Measurements from ENCODE around the gene CYP2S1.

CYP2S1 gene

GRCh38 chr19:41217741-41218140 is 24.7 kb downstream of the CYP2S1 start:
- no peak overlapping the region for H3K27ac ChIP-seq
- no peak for TF ChIP-seq CTCF (conservative IDR thresholded peaks at IDR 0.05)

GRCh38 chr19:41218249-41218614 is 25.2 kb downstream of the CYP2S1 start:
- no peak for TF ChIP-seq CTCF (conservative IDR thresholded peaks at IDR 0.05)
- H3K27ac ChIP-seq = no peak overlapping the region; the same call in 1 of the 2 replicates

- H3K27ac ChIP-seq = no peak within 1 kb of the TSS; the same call in 1 of the 2 replicates
- no peak for TF ChIP-seq CTCF (conservative IDR thresholded peaks at IDR 0.05)
Observed at GRCh38 chr19:41218615-41219507, 25.8 kb downstream of the CYP2S1 start, which contains the start of gene AXL. Gene AXL, plus strand, starts transcription at chr19:41219223. Its CDS starts 170 bp downstream, at chr19:41219393.

GRCh38 chr19:41219924-41220567 is 27.0 kb downstream of the CYP2S1 start:
- no peak for TF ChIP-seq CTCF (conservative IDR thresholded peaks at IDR 0.05)
- no peak overlapping the region for H3K27ac ChIP-seq

- H3K27ac ChIP-seq = no peak overlapping the region
Observed at GRCh38 chr19:41220811-41221210, 27.8 kb downstream of the CYP2S1 start.

GRCh38 chr19:41221514-41222205 is 28.6 kb downstream of the CYP2S1 start:
- H3K27ac ChIP-seq = no peak overlapping the region
- TF ChIP-seq CTCF (conservative IDR thresholded peaks at IDR 0.05) = no peak

More at GRCh38 chr19:41220811-41221210, 27.8 kb downstream of the CYP2S1 start:
- TF ChIP-seq CTCF (conservative IDR thresholded peaks at IDR 0.05) = no peak

GRCh38 chr19:41222240-41222639 is 29.2 kb downstream of the CYP2S1 start:
- no peak overlapping the region for H3K27ac ChIP-seq
- no peak for TF ChIP-seq CTCF (conservative IDR thresholded peaks at IDR 0.05)

Measured in VCaP (cell line).